ENCODE results near the gene TNFRSF1B. TPM values are rescaled to one million over a fixed set of nuclear protein-coding genes. Genes with fewer than 3 reads are reported as not detected.

TNFRSF1B gene
- total and polyA plus RNA-seq, 9 of the 15 experiments (the other 6 are each of a cell fraction or from before 2014, with no cell fraction given), result 8.8 to 91.3 (median 36.0) TPM

DNA sequence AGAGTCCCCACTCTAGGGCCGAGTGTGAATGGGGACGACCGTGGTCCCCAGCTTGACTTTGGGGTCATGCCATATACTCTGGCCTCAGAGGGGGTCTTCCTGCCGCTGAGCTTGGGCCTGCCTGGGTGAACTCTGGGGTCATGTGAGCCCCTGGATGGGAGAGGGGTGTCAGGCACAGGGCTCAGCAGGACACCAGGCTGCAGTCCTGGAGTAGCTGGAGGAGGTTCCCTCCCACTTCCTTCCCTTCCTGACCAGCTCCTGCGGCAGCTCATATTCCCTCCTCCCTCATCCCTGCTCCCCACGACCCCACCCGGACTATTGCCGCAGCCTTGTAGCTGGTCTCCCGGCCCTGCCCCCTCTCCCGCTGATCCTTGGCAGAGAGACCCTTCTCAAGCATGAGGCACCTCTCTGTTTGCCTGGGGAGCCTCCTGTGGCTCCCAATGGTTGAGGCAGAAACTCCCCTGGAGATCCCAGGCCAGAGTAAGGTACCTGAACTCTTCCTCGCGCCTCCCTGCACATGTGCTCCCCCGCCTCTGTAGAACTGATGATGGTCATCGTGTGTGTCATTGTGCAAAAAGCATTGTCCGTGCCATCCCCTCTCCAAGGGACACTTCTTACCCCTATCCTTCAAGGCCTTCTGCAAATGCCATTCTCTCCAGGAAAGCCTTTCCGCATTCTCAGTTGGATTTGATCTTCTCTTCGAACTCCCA, 1.8 kb downstream of the TNFRSF1B start (continued):
- TF ChIP-seq, protein P1, sequence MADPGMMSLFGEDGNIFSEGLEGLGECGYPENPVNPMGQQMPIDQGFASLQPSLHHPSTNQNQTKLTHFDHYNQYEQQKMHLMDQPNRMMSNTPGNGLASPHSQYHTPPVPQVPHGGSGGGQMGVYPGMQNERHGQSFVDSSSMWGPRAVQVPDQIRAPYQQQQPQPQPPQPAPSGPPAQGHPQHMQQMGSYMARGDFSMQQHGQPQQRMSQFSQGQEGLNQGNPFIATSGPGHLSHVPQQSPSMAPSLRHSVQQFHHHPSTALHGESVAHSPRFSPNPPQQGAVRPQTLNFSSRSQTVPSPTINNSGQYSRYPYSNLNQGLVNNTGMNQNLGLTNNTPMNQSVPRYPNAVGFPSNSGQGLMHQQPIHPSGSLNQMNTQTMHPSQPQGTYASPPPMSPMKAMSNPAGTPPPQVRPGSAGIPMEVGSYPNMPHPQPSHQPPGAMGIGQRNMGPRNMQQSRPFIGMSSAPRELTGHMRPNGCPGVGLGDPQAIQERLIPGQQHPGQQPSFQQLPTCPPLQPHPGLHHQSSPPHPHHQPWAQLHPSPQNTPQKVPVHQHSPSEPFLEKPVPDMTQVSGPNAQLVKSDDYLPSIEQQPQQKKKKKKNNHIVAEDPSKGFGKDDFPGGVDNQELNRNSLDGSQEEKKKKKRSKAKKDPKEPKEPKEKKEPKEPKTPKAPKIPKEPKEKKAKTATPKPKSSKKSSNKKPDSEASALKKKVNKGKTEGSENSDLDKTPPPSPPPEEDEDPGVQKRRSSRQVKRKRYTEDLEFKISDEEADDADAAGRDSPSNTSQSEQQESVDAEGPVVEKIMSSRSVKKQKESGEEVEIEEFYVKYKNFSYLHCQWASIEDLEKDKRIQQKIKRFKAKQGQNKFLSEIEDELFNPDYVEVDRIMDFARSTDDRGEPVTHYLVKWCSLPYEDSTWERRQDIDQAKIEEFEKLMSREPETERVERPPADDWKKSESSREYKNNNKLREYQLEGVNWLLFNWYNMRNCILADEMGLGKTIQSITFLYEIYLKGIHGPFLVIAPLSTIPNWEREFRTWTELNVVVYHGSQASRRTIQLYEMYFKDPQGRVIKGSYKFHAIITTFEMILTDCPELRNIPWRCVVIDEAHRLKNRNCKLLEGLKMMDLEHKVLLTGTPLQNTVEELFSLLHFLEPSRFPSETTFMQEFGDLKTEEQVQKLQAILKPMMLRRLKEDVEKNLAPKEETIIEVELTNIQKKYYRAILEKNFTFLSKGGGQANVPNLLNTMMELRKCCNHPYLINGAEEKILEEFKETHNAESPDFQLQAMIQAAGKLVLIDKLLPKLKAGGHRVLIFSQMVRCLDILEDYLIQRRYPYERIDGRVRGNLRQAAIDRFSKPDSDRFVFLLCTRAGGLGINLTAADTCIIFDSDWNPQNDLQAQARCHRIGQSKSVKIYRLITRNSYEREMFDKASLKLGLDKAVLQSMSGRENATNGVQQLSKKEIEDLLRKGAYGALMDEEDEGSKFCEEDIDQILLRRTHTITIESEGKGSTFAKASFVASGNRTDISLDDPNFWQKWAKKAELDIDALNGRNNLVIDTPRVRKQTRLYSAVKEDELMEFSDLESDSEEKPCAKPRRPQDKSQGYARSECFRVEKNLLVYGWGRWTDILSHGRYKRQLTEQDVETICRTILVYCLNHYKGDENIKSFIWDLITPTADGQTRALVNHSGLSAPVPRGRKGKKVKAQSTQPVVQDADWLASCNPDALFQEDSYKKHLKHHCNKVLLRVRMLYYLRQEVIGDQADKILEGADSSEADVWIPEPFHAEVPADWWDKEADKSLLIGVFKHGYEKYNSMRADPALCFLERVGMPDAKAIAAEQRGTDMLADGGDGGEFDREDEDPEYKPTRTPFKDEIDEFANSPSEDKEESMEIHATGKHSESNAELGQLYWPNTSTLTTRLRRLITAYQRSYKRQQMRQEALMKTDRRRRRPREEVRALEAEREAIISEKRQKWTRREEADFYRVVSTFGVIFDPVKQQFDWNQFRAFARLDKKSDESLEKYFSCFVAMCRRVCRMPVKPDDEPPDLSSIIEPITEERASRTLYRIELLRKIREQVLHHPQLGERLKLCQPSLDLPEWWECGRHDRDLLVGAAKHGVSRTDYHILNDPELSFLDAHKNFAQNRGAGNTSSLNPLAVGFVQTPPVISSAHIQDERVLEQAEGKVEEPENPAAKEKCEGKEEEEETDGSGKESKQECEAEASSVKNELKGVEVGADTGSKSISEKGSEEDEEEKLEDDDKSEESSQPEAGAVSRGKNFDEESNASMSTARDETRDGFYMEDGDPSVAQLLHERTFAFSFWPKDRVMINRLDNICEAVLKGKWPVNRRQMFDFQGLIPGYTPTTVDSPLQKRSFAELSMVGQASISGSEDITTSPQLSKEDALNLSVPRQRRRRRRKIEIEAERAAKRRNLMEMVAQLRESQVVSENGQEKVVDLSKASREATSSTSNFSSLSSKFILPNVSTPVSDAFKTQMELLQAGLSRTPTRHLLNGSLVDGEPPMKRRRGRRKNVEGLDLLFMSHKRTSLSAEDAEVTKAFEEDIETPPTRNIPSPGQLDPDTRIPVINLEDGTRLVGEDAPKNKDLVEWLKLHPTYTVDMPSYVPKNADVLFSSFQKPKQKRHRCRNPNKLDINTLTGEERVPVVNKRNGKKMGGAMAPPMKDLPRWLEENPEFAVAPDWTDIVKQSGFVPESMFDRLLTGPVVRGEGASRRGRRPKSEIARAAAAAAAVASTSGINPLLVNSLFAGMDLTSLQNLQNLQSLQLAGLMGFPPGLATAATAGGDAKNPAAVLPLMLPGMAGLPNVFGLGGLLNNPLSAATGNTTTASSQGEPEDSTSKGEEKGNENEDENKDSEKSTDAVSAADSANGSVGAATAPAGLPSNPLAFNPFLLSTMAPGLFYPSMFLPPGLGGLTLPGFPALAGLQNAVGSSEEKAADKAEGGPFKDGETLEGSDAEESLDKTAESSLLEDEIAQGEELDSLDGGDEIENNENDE (IDR thresholded peaks at IDR 0.05; ENCODE audit: low read depth, low read length), result no peak
- TF ChIP-seq, protein P2, sequence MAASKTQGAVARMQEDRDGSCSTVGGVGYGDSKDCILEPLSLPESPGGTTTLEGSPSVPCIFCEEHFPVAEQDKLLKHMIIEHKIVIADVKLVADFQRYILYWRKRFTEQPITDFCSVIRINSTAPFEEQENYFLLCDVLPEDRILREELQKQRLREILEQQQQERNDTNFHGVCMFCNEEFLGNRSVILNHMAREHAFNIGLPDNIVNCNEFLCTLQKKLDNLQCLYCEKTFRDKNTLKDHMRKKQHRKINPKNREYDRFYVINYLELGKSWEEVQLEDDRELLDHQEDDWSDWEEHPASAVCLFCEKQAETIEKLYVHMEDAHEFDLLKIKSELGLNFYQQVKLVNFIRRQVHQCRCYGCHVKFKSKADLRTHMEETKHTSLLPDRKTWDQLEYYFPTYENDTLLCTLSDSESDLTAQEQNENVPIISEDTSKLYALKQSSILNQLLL (CRISPR knock-in tag; IDR thresholded peaks at IDR 0.05; ENCODE audit: borderline replicate concordance), result no peak
- TF ChIP-seq TBL1XR1 (IDR thresholded peaks at IDR 0.05; ENCODE audit: low read length in 2 of 2), result no peak
- no peak for TF ChIP-seq U2AF1 (optimal IDR thresholded peaks at IDR 0.05; ENCODE audit: low read depth, low read length)
- TF ChIP-seq, protein P3, sequence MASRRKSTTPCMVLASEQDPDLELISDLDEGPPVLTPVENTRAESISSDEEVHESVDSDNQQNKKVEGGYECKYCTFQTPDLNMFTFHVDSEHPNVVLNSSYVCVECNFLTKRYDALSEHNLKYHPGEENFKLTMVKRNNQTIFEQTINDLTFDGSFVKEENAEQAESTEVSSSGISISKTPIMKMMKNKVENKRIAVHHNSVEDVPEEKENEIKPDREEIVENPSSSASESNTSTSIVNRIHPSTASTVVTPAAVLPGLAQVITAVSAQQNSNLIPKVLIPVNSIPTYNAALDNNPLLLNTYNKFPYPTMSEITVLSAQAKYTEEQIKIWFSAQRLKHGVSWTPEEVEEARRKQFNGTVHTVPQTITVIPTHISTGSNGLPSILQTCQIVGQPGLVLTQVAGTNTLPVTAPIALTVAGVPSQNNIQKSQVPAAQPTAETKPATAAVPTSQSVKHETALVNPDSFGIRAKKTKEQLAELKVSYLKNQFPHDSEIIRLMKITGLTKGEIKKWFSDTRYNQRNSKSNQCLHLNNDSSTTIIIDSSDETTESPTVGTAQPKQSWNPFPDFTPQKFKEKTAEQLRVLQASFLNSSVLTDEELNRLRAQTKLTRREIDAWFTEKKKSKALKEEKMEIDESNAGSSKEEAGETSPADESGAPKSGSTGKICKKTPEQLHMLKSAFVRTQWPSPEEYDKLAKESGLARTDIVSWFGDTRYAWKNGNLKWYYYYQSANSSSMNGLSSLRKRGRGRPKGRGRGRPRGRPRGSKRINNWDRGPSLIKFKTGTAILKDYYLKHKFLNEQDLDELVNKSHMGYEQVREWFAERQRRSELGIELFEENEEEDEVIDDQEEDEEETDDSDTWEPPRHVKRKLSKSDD (conservative IDR thresholded peaks at IDR 0.05; ENCODE audit: low read length), result no peak
- no peak for TF ChIP-seq TOE1 (IDR thresholded peaks at IDR 0.05; ENCODE audit: borderline replicate concordance)
- TF ChIP-seq TOE1 (CRISPR knock-in tag; IDR thresholded peaks at IDR 0.05; ENCODE audit: borderline replicate concordance, low read depth), result no peak
- TF ChIP-seq SETDB1 (IDR thresholded peaks at IDR 0.05; ENCODE audit: low read length), result no peak
- no peak for TF ChIP-seq POLR2A (conservative IDR thresholded peaks at IDR 0.05)
- TF ChIP-seq MXI1 (IDR thresholded peaks at IDR 0.05; ENCODE audit: low read depth, low read length), result no peak
- TF ChIP-seq POLR2G (IDR thresholded peaks at IDR 0.05; ENCODE audit: low read depth, low read length), result peak; percentile 23; the same call in 1 of the 2 replicates
- TF ChIP-seq BHLHE40 (IDR thresholded peaks at IDR 0.05; ENCODE audit: low read length), result no peak
- TF ChIP-seq GTF2F1 (IDR thresholded peaks at IDR 0.05; ENCODE audit: low read depth, low read length), result no peak
